Neural crest cell (in vitro differentiated cells): Measurements from ENCODE around the gene TRABD2B. TPM values are rescaled to one million over a fixed set of nuclear protein-coding genes. Genes with fewer than 3 reads are reported as not detected.
A peak's percentile ranks its signal among the peaks of the same experiment; 100 is the strongest.

Source experiments
- DNase-seq: peaks from one replicate; pipeline ENCODE4 v3.0.0; 2021; ENCODE audit warnings: low read depth, mixed read lengths, low spot score
- H3K27ac Mint-ChIP-seq: one replicate; pipeline ENCODE4 v1.8.0; 2021; ENCODE audit warnings: mild to moderate bottlenecking, mixed read lengths; ENCODE audit not compliant: unreplicated experiment
- H3K27me3 Mint-ChIP-seq: 2 replicates; pipeline ENCODE4 v1.8.0; 2021; ENCODE audit warnings: low read depth, mild to moderate bottlenecking, mixed read lengths
- H3K36me3 Mint-ChIP-seq: 2 replicates; pipeline ENCODE4 v1.8.0; 2021; ENCODE audit warnings: low read depth, mild to moderate bottlenecking, mixed read lengths
- H3K4me1 Mint-ChIP-seq: 2 replicates; pipeline ENCODE4 v1.8.0; 2021; ENCODE audit warnings: mixed read lengths
- H3K4me3 Mint-ChIP-seq: one replicate; pipeline ENCODE4 v1.8.0; 2021; ENCODE audit warnings: mild to moderate bottlenecking, mixed read lengths
- H3K9me3 Mint-ChIP-seq: 2 replicates; pipeline ENCODE4 v1.8.0; 2021; ENCODE audit warnings: mixed read lengths
- total RNA-seq: library from RNA; stranded (reverse); gene quantifications from 2 replicates; pipeline ENCODE4 v1.2.1, GENCODE V29; 2021
- TF ChIP-seq, protein P1 (sequence below): fragments of 200-600 bp; sonication (generic); conservative IDR thresholded peaks from 2 replicates; pipeline ENCODE4 v1.5.0; 2021; ENCODE audit warnings: antibody characterized with exemption, mild to moderate bottlenecking

The TRABD2B gene
- total RNA-seq, 1 donor from 2014 or later, result 0.49 TPM

DNA sequence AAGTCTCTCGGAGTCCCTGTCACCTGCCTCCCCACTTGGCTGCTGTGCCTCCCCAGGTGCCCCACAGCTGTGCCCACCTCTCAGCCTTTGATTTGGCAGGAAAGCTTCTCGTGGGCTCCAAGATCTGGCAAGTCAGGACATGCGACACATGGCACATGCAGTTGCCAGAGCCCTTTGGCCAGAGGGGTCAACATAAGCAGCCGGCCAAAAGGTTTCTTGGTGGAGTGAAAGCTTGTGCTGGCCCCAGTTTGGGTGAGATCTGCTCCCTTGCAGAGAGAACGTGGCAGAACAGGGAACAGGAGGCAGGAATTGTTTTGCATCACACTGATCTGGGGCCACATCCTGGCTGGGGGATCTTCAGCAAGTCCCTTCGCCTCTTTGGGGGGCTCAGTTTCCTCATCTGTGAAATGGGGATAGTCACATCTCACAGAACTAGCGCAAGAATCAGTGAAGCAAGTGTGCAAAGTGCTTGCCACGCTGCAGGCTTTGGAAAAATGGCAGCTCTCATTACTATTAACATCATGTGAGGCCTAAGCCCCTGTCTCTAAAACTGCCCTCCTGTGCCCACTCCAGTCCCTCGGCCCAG lies 232.6 kb downstream of the TRABD2B start:
- TF ChIP-seq, protein P1, sequence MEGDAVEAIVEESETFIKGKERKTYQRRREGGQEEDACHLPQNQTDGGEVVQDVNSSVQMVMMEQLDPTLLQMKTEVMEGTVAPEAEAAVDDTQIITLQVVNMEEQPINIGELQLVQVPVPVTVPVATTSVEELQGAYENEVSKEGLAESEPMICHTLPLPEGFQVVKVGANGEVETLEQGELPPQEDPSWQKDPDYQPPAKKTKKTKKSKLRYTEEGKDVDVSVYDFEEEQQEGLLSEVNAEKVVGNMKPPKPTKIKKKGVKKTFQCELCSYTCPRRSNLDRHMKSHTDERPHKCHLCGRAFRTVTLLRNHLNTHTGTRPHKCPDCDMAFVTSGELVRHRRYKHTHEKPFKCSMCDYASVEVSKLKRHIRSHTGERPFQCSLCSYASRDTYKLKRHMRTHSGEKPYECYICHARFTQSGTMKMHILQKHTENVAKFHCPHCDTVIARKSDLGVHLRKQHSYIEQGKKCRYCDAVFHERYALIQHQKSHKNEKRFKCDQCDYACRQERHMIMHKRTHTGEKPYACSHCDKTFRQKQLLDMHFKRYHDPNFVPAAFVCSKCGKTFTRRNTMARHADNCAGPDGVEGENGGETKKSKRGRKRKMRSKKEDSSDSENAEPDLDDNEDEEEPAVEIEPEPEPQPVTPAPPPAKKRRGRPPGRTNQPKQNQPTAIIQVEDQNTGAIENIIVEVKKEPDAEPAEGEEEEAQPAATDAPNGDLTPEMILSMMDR, result no peak
- no peak overlapping the region for H3K4me3 Mint-ChIP-seq
- DNase-seq, result no peak
- no peak overlapping the region for H3K27ac Mint-ChIP-seq
- peaks cover 5% of the 10 kb centered on the region for H3K4me1 Mint-ChIP-seq
- no peaks in the 10 kb centered on the region for H3K36me3 Mint-ChIP-seq
- H3K27me3 Mint-ChIP-seq, result no peaks in the 10 kb centered on the region
- no peaks in the 10 kb centered on the region for H3K9me3 Mint-ChIP-seq

DNA sequence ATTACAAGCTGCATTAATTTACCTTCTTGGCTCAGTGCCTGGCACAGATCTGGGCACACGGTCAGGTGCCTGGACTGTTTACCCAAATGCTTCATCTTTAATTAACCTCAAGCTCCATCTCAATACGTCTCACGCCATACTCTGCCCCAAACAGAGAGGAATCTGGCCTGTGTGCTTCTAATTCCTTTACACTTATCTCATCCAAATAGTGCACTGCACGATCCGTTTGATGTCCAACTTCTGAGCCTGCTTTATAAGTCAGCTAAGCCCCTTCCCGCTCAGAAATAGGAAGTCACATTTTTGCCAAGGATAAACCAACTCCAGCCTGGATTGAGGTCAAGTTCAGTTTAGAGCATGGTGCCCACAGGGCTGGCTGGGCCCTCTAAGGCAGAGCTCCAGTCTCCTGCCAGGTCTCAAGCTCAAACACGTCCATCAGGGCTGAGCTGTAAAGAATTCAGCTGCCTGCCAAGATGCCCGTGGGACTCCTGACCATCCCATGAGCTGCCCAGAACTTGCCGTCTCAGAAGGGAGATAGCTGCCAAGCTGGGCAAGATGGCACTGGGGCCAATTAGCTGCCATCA lies 233.5 kb downstream of the TRABD2B start:
- no peak overlapping the region for H3K4me3 Mint-ChIP-seq
- H3K4me1 Mint-ChIP-seq, result peaks cover 5% of the 10 kb centered on the region
- no peaks in the 10 kb centered on the region for H3K9me3 Mint-ChIP-seq
- DNase-seq, result no peak
- no peaks in the 10 kb centered on the region for H3K36me3 Mint-ChIP-seq
- H3K27ac Mint-ChIP-seq, result no peak overlapping the region
- H3K27me3 Mint-ChIP-seq, result no peaks in the 10 kb centered on the region
- TF ChIP-seq, protein P1, result no peak

DNA sequence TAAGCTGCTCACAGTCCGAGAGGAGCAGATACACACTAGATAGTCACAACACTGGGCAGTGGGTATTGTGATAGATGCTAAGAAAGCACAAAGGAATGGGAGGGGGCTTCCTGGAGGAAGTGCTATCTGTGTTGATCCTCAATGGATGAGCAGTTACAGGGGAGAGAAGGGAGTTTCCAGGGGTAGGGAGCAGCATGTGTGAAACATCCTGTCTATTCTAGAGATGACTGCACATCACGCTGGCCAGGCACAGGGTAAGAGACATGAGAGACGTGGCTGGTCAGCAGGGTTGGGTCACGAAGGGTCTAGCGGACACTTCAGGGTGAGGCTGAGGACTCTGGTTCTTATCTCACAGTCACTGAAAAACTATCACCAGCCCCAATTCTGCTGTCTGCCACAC lies 235.2 kb downstream of the TRABD2B start:
- H3K27ac Mint-ChIP-seq, result no peak overlapping the region
- H3K36me3 Mint-ChIP-seq, result no peaks in the 10 kb centered on the region
- no peak overlapping the region for H3K4me3 Mint-ChIP-seq
- H3K27me3 Mint-ChIP-seq, result no peaks in the 10 kb centered on the region
- TF ChIP-seq, protein P1, result no peak
- H3K9me3 Mint-ChIP-seq, result no peaks in the 10 kb centered on the region
- peaks cover 5% of the 10 kb centered on the region for H3K4me1 Mint-ChIP-seq
- no peak for DNase-seq

DNA sequence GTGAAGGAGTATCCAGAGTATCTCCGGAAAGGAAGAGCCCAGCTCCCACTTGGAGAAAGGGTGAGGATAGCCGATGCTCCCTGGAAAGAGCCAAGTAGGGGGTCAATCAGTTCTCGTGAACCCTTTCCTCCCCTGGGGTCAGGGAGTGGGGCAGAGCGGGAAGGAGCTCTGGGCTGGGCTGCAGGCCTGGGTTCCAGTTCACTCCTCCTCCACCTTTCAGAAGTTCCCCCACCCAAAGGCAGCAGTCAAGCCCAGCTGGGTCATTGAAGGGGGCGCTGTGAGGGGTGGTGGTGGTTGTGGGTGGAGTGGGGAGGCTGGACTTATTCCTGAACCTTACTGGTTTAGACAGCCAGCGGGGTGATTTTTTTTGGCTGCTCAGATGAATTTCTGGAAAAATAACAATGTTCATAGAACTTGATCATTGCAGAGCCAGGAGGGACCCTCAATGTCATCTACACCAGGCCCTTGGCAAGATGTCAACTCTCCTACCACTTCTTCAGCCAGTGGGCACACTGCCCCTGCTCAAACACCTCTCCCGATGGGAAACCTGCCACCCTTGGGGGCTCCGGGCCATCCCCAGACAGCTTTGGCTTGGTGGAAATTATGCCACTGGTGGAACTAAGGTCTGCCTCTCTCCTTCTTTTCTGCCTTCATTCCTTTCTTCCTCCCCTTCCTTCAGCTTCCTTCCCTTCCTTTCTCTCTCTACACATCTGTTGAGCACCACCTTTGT lies 235.8 kb downstream of the TRABD2B start:
- Mint-ChIP-seq H3K36me3 (no peaks in the 10 kb centered on the region), H3K27ac (no peak overlapping the region), H3K9me3 (no peaks in the 10 kb centered on the region), H3K27me3 (no peaks in the 10 kb centered on the region), H3K4me3 (no peak overlapping the region), H3K4me1 (peaks cover 5% of the 10 kb centered on the region)
- TF ChIP-seq, protein P1, result no peak
- no peak for DNase-seq

DNA sequence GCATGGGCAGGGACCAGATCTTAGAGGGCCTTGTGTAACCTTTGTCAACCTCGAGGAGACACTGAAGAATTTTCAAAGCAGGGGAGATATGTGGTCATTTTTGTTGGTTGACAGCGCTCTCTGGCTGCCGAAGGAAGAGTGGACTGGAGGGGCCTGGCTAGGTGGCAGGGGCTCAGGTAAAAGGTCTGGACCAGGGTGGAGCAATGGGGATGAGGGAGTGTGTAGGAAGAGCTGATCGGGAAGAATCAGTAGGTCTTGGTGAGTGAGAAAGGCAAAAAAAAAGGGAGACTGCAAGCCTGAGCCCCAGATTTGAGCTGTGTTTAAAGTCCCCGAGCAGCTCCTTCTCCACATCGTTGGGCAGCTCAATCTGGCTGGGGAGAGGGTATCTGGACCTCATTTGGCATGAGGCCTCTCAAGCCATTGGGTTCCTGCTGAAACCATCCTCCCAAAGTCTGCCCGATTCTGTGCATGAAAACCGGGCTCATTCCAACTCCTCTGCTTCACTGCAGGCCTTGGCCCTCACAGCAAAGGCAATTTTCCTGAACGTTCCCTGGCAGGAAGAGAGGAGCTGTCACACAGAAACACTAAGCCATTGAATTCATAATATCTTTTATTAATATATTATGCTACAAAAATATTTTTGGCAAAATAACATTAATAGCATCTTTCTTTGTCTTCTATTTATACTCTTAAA lies 237.1 kb downstream of the TRABD2B start:
- H3K27me3 Mint-ChIP-seq, result no peaks in the 10 kb centered on the region
- H3K9me3 Mint-ChIP-seq, result no peaks in the 10 kb centered on the region
- H3K4me3 Mint-ChIP-seq, result no peak overlapping the region
- TF ChIP-seq, protein P1, result no peak
- peaks cover 5% of the 10 kb centered on the region for H3K4me1 Mint-ChIP-seq
- no peaks in the 10 kb centered on the region for H3K36me3 Mint-ChIP-seq
- no peak for DNase-seq
- peak overlapping the region; percentile 81 for H3K27ac Mint-ChIP-seq
